ENCODE data around the gene NFATC2.

Gene NFATC2

DNA sequence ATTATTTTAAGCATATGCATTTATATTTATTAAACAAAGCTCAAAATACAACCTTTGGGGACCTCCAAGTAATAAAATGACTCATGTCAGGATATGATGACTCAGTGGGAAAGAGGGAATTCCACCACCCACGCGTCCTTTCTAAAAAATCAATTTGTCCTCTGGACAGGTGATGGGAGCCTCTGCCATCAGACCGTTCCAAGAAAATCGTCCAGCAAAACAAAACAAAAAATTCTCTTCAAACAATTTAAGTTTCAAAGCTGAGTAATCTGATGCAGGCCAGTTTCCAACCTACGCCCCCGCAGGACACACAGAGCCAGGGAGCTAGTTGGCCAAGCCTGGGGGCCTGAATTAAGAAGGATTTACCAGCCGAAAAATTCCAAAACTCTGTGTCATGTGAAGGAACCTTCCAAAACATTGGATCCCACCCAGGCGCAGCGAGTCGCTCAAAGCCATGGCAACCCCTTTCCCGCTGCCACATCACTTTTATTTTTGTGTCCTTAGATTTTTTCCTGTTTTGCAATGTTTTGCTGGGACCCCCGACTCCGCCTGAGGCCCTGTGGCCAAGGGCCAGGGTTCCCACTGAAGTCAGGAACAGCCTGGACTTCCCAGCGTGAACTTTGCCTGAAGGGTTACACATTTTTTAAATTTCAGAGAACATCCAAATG lies 95.3 kb downstream of the NFATC2 start:
- DNase-seq = peak; percentile 95

DNA sequence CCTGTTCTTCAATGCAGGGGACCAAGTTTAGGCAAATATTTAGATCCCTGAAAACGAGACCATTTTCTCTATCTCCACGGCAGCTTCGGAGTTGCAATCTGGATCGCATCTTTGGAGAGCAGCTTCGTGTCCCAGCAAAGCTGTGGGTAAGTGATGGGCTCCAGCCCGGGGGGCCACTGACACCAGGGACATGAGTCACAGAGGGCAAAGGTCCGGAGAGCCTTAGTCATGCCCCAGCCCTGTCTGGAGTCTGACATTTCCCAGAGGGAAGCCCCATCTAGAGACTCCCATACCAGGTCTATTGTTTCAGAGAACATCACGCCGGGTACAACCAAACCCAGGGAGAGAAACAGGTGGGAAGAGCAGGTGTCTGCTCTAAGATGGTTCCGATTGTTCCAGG lies 95.9 kb downstream of the NFATC2 start:
- peak; percentile 62 for DNase-seq

DNA sequence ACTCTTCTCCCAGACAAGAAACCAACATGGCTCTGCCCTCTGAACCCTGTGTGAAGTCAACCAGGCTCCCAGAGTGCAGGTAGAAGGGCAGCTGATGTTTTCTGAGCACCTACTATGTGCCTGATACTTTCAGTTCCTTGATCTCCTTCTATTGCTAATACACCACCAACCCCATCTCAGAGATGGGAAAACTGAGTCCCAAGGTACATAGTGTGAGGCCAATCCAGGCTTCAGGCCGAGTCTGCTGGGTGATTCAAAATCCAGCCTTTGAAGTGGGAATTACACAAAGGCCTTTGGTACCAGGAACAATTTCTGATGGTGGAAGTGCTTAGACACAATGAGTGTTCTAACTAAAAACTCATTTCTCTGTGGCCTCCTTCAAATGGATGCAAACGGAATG lies 96.3 kb downstream of the NFATC2 start:
- DNase-seq = no peak

DNA sequence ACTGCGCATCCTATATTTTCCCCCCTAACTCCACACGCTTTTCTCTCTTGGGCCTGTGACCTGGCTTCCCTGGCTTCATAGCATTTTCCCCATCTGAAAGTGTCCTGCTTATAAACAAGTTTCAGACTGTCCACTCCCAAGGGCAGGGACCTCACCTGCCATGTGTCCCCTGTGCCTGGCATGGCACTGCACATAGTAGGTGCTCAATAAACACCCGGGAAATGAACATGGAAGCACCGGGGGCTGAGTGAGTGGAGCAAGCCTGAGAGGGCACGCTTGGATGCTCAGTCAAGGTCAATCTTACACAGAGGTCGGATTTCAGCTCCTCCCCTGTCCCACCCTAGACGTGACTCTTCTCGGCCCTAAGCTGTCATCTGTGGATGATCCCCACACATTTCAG lies 96.9 kb downstream of the NFATC2 start:
- no peak for DNase-seq

DNA sequence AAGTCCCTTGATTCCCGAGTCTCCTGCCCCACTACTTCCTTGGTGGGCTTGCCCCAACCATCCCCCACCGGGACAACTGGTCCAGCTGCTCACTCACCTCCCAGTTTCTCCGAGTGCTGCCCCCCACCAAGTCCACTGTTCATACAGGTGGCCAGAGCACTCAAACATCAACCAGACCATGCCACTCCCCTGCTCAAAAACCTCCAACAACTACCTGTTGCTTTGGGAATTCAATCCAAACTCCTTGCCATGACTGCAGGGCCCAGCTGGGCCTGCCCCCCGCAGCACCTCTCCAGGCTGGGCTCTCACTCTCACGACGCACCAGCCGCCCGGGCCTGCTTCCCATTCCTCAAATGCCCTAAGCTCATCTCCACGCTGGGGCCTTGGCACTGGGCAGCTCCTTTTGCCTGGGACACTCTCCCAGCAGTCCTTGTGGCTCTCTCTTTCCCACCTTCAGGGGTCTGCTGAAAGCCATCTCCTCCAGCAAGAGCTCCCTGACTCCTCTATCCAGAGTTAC lies 97.5 kb downstream of the NFATC2 start:
- DNase-seq = no peak

DNA sequence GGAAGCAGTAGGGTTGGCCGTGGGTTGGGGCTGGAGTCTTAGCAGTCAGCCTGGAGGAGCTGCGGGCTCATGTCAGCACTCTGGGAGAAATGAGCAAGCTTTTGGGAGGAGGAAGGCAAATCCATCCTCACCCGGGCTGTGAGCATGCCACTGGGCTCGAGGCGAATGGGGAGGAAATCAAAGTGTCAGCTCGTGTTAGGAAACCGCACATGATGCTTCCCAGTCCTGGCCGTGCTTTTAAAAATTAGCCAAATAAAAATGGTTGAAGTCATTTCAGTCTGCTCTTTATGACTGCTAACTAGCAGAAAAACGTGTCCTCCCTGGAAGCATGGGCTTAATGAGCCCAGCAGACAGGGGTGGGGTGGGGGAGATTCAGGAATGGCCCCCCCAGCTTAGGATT lies 98.1 kb downstream of the NFATC2 start:
- DNase-seq = no peak

DNA sequence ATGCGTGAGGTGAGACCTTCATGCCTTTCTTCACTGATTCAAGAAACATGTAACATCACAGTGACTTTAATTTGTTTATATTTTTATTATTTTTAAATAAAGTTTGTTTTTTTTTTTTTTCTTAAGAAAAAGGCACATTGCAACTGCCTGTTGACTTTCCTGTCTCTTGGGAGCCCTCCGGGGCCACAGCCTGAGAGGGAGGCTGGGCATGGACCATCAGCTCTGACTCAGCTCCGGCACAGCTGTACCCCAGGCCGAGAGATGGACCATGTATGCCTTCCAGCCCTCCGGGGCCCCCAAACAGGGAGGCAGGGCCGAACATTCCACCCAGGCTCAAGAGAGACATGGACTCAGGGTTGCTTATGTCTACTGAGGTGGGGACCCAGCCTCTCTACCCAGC lies 99.9 kb downstream of the NFATC2 start:
- no peak for DNase-seq

DNA sequence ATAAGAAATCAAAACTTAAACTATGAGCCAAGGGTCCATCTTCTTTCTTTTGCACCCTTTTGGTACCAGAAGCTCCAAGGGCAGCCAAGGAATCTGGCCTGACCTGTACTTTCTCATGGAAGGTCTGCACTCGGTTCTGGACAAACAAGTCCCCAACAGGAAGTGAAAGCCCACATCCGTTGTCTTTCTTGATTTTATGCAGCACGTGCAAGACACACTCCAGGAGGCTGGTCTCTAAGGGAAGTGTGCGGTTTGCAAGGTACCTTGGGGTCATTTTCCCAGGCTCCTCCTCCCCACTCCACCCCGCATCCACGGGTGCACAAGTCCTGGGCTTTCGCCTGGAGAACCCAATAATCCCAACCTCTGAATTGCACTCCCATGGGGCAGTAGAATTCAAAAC lies 101.9 kb downstream of the NFATC2 start:
- no peak for DNase-seq

DNA sequence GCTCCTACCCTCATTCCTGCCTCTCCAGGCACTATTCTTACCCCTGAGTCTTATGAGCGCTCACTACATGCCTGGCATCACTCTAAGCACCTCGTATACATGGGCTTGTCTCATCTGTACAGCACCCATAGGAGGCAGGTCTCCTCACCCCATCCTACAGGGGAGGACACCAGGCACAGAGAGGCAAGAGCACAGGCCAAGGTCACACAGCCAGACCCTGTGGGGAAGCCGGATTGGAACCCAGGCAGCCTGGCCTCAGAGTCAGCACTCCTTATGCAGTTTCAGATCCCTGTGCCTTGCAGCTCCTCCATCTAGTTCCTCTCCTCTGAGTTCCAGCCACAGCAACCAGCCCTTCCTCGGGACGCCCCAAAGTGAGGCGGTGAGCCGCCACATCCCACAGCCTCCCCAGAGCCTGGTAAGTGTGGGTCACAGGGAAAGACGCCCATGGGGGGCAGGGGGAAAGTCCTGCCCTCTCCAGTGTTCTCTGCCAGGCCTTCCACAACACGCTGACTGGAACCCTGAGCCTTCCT lies 103.3 kb downstream of the NFATC2 start:
- no peak for DNase-seq

DNA sequence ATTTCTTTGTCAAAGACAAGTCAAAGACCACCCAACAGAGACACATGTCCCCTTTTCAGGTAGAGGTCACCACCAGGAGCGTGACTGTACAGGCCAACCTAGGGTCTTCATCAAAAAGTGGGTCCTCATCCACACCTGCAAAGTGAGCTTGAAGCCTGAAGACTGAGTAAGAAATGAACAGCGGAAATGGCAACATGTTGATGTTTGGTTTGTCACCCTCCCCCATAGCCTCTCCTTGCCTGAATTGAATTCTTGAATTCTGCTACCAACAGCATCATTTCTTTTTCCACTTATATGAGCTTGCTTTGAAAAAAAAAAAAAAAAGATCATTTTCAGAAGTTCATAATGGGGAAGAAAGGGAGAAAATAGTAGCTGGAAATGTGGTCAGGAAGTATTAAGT lies 104.4 kb downstream of the NFATC2 start:
- no peak for DNase-seq

DNA sequence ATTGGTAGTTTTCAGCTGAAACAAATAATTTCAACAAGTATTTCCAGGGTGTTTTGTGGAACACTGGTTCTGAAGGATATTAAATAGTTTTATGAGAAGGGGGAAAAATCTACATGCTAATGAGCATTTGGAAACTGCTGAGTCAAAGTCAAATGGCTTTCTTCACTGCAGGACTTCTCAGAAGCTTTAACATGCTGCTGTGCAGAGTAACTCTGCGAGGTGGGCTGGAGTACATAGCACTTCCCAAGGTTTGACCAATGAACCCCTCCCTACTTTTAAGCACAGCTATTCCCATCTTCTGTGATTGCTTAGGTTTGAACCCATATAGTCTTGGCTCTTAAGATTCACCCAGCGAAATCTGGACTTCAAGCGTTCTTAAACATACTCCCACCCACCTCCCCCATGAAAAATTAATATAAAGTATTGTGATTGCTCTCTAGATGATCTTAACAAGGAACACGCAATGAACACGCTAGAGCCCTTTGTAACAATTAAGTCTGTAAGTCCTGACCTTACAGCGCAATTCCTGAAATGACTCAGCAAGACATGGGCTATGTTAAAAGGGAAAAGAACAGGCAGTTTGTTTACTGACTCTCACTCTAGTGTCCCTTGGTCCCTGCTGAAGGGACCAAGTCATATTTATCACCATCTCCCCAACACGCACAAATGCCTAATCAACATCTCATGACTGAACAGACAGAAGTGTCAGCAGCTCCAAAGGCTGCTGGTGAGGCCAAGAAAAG lies 105.2 kb downstream of the NFATC2 start:
- no peak for DNase-seq

DNA sequence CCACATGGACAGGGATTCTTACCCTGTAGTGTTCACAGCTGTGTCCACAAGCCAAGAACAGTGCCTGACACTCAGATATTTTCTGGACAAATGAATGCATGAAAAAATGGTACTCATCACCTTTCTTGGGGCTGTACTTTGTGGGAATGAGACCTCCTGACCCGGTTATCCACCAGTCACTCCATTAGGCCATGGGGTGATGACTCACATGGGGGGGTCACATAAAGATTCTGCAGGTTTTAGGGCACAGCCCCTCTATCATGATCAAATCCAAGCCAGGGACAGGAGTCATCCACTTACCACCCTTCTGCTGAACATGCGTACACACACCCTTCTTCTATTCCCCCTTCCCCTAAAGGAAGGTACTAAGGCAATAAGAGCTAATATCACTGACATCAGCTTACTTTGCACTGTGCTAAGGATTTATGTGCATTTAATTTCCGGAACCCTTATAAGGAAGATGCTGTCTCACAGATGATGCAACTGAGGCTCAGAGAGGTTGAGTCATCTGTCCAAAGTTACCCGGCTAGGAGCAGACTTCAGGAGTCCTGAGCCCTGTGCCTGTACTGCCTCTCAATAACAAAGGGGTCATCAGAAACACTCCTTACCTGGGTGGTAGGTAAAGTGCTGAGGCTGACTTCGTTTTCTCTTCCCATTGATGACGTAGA lies 107.8 kb downstream of the NFATC2 start:
- DNase-seq = peak; percentile 50

DNA sequence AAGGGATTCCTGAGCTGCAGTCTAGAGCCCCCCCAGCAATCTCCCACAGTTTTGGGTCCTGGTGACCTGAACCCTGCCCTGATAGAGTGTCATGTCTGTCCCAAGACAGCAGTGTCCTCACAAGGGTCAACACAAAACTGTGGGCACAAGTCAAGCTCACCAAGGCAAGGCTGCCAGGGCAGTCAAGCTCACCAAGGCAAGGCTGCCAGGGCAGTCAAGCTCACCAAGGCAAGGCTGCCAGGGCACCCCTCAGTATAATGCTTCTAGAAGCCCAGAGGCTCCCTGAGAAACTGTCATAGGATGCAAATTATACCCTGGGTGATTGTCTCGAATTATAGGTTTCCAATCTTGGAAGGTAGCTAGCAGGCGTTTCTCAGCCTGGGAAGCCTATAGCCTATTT lies 108.5 kb downstream of the NFATC2 start:
- DNase-seq = no peak

DNA sequence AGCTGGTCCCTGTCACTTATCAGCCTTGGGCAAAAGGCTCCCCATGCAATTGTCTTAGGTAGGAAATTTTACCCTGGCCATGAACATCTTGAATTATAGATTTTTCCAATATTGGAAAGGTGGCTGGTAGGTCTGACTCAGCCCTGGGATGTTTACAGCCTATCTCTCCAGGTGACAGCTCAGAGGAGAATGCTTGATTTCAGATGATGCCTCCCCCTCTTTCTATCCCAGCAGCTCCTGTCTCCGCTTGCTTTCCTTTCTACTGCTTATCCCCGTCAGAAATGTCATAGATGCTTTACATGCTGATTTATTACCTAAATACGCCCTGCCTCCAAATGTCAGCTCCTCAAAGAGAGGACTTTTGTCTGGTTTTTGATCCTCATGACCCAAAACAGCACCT lies 109.6 kb downstream of the NFATC2 start:
- no peak for DNase-seq

DNA sequence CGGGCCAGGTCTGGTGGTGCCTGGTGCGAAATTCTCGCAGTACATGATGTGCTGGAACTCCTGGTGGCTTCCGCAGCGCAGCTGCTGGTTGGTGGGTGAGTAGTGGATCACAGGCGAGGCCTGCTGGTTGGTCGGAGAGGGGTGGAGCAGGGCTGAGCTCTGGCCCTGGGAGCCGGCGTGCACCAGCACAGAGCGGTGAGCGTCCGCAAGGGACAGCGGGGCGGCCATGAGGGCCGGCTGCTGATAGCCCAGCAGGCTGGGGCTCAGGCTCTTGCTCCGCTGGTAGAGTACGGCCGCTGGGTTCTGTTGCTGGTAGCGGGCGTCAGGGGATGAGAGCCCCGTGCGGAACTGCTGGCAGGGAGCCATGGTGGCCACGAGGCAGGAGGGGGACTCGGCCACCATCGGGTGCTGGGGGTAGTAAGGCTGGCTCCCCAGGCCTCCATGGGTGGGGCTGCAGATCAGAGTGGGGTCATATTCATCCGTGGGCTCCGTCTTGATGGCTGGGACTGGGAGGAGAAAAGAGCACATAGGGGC lies 110.2 kb downstream of the NFATC2 start:
- no peak for DNase-seq

DNA sequence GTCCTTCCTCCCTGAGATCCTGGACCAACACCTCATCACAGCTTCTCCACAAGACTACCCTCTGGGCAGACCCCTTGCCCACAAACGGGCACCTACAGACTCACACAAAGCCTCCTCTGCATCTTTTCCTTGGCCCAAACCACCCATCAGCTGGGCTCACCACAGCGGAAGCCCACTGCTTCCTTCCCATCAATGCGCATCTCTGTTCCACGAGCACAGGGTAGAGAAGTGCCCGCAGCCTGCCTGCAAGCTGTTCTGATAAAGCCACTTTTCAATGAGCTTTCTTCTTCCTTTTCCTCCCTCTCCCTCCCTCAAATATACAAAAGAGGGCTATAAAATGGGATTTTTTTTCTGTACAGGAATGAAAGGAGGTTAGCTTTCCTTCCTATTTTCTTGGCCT lies 111.2 kb downstream of the NFATC2 start:
- no peak for DNase-seq

DNA sequence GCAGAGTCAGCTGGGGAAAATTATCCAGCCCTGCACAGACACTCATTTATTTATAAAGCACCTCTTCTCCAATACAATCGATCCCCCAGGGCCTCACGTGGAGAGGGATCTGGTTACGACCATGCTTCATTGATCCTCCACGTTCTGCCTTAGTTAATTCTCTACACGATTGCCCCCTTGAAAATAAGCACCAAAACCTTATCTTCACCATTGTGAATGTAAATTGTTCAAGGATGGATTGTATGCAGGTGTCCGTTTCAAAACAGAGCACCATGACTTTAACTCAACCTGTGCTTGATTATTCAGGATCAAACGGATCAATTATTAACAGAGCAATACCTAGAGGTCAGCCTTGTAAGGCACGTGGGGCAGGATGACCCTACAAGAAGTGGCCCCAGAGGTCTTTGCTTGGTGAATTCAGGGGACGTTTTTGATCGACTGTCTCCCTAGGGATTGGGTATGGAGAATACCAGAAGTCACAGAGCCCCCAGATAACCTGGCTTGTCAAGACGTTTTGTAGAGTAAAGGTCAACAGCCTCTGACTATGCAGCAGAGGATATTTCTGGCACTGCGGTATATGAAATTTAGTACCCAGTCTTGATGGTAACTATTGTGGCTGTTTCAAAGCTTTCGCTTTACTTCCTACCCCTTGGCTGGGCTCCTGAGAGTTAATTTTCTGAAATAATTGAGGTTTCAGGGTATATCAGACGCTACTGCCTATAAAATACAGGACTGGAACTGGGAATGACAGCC lies 112.1 kb downstream of the NFATC2 start:
- no peak for DNase-seq

DNA sequence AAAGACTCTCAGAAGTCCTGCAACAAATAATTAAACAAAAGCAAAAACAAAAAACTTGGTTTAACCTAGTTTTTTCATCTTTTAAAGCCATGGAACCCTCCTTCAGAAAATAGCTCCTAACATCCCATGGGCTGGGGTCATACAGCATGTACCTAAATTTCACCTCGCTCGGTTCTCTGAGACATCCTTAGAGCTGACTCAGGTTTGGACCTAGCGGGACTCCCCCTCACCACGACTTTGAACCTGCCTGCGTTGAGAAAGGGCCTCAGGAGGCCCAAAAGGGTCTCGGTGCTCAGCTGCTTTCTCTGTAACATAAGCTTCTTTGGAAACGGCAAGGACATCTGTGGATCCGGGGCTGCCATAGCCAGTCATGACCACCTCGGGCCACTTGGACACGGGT lies 112.8 kb downstream of the NFATC2 start:
- DNase-seq = no peak

DNA sequence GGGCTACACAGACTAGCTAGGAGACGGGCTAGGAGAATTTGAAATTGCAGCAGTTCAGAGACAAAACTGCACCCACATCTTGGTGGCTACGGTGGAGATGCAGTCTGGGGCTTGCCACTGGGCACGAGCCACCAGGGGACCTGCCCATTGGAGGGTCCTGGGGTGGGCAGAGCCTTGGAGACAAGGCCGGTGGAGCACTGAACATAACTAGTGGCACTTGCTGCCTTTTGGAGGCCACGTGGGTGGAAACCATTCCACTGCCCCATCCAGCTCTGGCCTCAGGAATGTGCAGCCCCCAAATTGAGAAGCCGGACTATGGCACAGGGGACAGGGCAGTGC lies 113.4 kb downstream of the NFATC2 start:
- DNase-seq = no peak

DNA sequence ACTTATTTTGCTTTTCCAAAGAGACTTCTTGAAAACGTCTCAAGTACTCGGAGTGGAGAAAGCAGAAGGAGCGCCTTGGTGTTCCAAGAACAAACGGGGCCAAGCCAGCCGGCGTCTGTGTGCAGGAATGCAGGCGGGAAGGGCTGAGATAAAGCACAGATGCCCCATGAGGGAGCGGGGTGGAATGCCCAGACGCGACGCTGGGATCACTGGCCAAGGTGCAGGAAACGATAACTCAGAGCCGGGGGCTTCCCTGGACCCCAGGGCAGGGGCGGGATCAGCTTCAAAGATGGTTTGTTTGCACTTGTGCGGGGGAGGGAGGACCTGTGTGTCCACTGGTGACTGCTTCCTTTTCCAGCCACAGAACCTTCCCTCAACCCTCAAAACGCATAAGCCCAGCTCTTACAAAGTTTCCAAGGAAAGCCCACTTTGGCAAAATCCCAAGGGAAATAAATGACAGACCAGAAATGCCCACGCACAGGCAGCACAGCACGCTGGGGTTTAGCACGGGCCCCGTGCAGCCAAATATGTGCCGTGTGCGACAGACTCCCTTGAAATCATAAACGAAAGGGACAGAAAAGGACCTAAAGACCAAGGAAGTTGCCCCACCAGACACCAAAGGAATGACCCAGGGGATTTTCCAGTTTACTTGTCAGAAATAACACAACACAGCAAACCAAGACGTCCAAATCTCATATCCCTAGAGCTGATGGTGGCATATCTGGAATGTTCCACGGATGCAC lies 113.9 kb downstream of the NFATC2 start:
- DNase-seq = no peak

DNA sequence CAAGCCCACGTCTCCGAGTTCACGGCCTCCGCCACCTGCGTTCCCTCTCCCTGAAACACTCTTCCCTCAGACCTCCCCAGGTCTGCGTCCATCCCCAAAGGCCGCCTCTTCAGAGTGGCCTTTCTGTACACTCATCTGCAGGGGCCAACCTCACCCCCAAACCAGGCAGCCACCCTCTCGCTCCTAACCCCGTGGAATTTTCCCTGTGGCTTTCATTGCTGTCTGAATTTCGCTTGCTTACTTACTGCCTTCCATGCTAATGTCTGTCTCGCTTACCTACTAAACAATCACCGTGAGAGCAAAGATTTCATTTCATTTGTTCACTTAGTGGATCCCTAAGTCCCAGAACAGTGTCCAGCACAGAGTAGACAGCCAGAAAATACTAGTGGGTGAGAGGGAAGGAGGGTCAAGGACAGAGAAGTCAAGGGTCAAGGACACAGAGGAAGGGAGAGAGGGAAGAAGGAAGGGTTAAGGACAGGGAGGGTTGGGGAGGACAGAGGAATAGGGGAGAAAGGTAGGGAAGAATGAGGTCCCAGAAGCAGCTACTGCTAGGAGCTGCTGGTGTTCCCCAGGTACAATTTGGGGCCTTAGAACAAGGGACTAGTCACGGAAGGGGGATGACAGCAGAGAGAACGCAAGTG lies 114.7 kb downstream of the NFATC2 start:
- no peak for DNase-seq

All from NCI-H226 (cell line).